WTC11 (cell line): ENCODE results near the gene PDGFRB.

Experiments
- CTCF ChIP-seq: fragments of 200-600 bp; IDR thresholded peaks from 2 replicates; pipeline ENCODE4 v1.8.0; 2022; ENCODE audit warnings: antibody characterized with exemption
- RELA ChIP-seq: sonication (generic); formaldehyde crosslinking; IDR thresholded peaks from 2 replicates; pipeline ENCODE4 v1.8.1; 2022; ENCODE audit warnings: missing genetic modification reagents, mild to moderate bottlenecking, borderline replicate concordance
- ZBTB21 ChIP-seq: sonication (generic); formaldehyde crosslinking; IDR thresholded peaks from 2 replicates; pipeline ENCODE4 v1.8.1; 2023; ENCODE audit warnings: mild to moderate bottlenecking, missing genetic modification reagents, borderline replicate concordance
- ZNF281 ChIP-seq: sonication (generic); formaldehyde crosslinking; IDR thresholded peaks from 2 replicates; pipeline ENCODE4 v1.8.0; 2023; ENCODE audit warnings: mild to moderate bottlenecking, missing genetic modification reagents
- ZNF396 ChIP-seq: fragments of 250-450 bp; sonication (Bioruptor Pico); IDR thresholded peaks from 2 replicates; pipeline ENCODE4 v1.8.0; 2021; ENCODE audit warnings: mild to moderate bottlenecking, moderate library complexity, borderline replicate concordance

DNA sequence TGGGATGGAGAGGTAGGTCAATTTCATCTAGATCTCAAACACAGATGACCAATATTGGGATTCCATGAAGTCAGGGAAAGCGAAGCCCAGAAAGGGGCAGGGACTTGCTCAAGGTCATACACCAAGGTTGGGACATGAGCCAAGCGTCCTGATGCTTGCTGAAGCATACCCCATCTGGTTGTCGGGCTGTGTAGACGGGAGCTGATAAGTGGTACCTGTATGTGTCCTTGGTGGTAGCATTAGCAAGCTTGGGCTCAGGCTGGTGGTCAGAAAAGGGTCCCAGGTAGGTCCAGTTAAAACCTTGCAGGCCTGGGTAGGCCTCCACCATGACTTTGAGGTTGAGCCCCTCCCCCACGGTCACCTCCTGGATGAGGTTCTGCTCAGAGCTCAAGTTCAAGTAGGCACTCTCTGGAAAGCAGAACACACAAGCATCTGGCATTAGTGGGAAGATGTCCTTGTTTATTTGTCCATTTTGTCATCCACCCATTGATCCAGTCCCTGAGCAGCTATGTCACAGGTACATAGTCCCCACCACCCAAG is 82.5 kb downstream of the PDGFRB start:
- no peak for TF ChIP-seq ZBTB21 (CRISPR knock-in tag)
- no peak for TF ChIP-seq ZNF396 (CRISPR knock-in tag)
- TF ChIP-seq RELA, result no peak
- TF ChIP-seq CTCF, result no peak
- no peak for TF ChIP-seq ZNF281 (CRISPR knock-in tag)
